Measurements from ENCODE around the gene FGGY.
"Not testable (repeated sequence)": the region's sequence is repeated elsewhere in the genome, so short reads cannot be mapped to it uniquely, and the experiment has no call there.

FGGY gene

GRCh38 chr1:59556398-59556797 is 259.5 kb downstream of the FGGY start:
- no peak for DNase-seq
- TF ChIP-seq GATA1 (IDR thresholded peaks at IDR 0.05; ENCODE audit: low read depth, low read length), result no peak
- TF ChIP-seq POLR2A (IDR thresholded peaks at IDR 0.05; ENCODE audit: low read length), result no peak

GRCh38 chr1:59556802-59557548 is 260.1 kb downstream of the FGGY start:
- DNase-seq, result no peak
- TF ChIP-seq GATA1 (IDR thresholded peaks at IDR 0.05; ENCODE audit: low read depth, low read length) (no peak), POLR2A (IDR thresholded peaks at IDR 0.05; ENCODE audit: low read length) (no peak)

DNA sequence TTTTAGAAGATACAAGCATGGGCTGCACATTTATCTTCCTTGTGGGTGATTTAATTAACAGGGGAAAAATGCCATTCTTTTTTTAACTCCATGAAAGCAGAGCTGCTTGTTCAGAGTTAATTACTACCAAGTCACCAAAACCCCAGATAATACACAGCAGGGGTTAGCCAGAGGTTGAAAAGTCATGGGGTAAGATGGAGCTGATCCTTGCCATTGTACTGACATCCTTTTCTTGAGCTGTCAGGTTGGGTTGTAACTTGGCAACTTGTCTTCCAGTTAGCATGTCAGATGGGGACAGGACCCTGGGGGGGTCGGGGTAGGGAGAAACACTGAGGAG is 260.6 kb downstream of the FGGY start:
- TF ChIP-seq GATA1 (IDR thresholded peaks at IDR 0.05; ENCODE audit: low read depth, low read length) (no peak), POLR2A (IDR thresholded peaks at IDR 0.05; ENCODE audit: low read length) (no peak)

GRCh38 chr1:59558580-59558979 is 261.7 kb downstream of the FGGY start:
- not testable (repeated sequence) for DNase-seq

More for the DNA sequence above, 260.6 kb downstream of the FGGY start:
- DNase-seq, result no peak

DNA sequence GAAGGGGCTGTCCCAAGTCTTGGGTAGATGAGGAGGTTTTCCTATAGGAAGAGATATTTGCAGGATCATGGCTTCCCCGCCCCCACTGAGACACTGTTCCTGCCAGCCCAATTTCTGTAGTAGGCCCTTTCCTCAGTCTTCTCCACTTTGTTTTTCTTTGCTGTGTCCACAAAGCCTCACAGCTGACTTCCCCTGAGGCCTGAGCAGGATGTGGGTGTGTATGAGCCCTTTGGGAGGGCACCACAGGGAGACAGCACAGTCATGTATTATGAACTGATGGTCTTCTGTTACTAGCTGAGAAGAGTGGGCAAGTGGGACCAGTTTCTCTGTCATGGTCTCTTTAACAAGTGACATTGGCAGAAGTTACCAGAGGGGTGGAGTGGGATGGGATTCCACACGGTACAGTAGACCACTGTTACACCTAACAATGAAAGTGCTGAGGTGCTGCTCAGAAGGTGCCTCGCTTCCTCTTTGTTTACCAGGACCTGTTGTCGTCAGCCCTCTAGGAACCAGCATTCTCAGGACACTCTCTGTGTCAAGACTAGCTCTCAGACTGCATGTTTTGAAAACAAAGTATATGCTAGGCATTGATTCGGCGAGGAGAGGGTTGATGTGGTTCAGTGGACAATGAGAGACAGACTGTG is 264.0 kb downstream of the FGGY start:
- no peak for TF ChIP-seq POLR2A (IDR thresholded peaks at IDR 0.05; ENCODE audit: low read length)
- no peak for TF ChIP-seq GATA1 (IDR thresholded peaks at IDR 0.05; ENCODE audit: low read depth, low read length)

GRCh38 chr1:59561796-59562195 is 264.9 kb downstream of the FGGY start:
- DNase-seq, result no peak
- no peak for TF ChIP-seq POLR2A (IDR thresholded peaks at IDR 0.05; ENCODE audit: low read length)
- TF ChIP-seq GATA1 (IDR thresholded peaks at IDR 0.05; ENCODE audit: low read depth, low read length), result no peak

More for the DNA sequence above, 264.0 kb downstream of the FGGY start:
- DNase-seq, result no peak

- no peak for DNase-seq
- TF ChIP-seq GATA1 (IDR thresholded peaks at IDR 0.05; ENCODE audit: low read depth, low read length) (no peak), POLR2A (IDR thresholded peaks at IDR 0.05; ENCODE audit: low read length) (no peak)
Observed at GRCh38 chr1:59564192-59564891, 267.4 kb downstream of the FGGY start.

DNA sequence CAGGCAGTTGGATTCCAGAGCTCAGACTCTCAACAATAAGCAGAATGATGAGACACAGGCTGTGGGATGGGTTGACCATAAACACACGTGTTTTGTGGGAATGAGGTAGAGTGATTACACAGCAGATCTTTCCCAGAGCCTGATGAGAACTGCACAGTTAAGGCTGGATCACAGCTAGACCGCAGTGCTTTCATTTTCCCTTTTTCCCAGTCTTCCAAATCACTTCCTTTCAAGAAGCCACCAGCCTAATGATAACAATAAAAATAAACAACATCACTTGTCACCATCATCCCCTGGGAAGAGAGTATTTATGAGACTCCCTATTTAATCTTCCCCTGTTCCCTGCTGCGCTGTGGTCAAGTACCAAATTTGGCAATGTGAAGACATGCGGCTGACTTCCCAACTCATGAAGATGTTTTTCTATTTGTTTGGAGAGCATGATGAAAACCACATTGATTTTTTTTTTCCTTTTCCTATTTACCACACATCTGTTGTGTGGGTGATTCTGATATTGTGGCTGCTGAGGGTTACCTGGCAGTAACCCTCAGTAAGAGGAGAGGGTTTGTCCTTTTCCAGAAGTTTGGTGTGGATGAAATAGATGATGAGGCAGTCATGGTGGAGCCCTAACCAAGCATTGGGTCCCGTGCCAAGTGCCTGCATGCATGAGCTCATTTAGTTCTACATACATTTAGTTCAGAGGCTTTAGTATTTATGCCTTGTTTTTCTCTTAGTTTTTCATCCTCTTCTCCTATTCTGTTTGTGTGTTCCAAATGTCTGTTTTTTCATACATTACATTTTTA is 268.9 kb downstream of the FGGY start:
- no peak for TF ChIP-seq POLR2A (IDR thresholded peaks at IDR 0.05; ENCODE audit: low read length)
- no peak for TF ChIP-seq GATA1 (IDR thresholded peaks at IDR 0.05; ENCODE audit: low read depth, low read length)
- no peak for DNase-seq

- TF ChIP-seq GATA1 (IDR thresholded peaks at IDR 0.05; ENCODE audit: low read depth, low read length), result no peak
- no peak for TF ChIP-seq POLR2A (IDR thresholded peaks at IDR 0.05; ENCODE audit: low read length)
- DNase-seq, result no peak
Observed at GRCh38 chr1:59568158-59568935, 271.5 kb downstream of the FGGY start.

- TF ChIP-seq POLR2A (IDR thresholded peaks at IDR 0.05; ENCODE audit: low read length), result no peak
- no peak for TF ChIP-seq GATA1 (IDR thresholded peaks at IDR 0.05; ENCODE audit: low read depth, low read length)
- DNase-seq, result no peak
Observed at GRCh38 chr1:59569198-59569597, 272.3 kb downstream of the FGGY start.

GRCh38 chr1:59570524-59570923 is 273.6 kb downstream of the FGGY start:
- no peak for DNase-seq
- TF ChIP-seq GATA1 (IDR thresholded peaks at IDR 0.05; ENCODE audit: low read depth, low read length), result no peak
- no peak for TF ChIP-seq POLR2A (IDR thresholded peaks at IDR 0.05; ENCODE audit: low read length)

GRCh38 chr1:59574085-59574484 is 277.2 kb downstream of the FGGY start:
- TF ChIP-seq GATA1 (IDR thresholded peaks at IDR 0.05; ENCODE audit: low read depth, low read length) (no peak), POLR2A (IDR thresholded peaks at IDR 0.05; ENCODE audit: low read length) (no peak)
- no peak for DNase-seq

GRCh38 chr1:59577774-59578173 is 280.9 kb downstream of the FGGY start:
- DNase-seq, result no peak
- TF ChIP-seq GATA1 (IDR thresholded peaks at IDR 0.05; ENCODE audit: low read depth, low read length) (no peak), POLR2A (IDR thresholded peaks at IDR 0.05; ENCODE audit: low read length) (no peak)
